HepG2 (cell line): ENCODE data around the gene ARL10. TPM values are rescaled to one million over a fixed set of nuclear protein-coding genes. Genes with fewer than 3 reads are reported as not detected.

Source experiments
- ARID4A ChIP-seq: sonication (generic); formaldehyde crosslinking; IDR thresholded peaks from 2 replicates; pipeline ENCODE4 v1.5.0; 2020; ENCODE audit warnings: mild to moderate bottlenecking, missing genetic modification reagents, borderline replicate concordance
- BCL3 ChIP-seq: sonication (generic); formaldehyde crosslinking; IDR thresholded peaks from 2 replicates; pipeline ENCODE4 v1.5.1; 2020; ENCODE audit warnings: mild to moderate bottlenecking, missing genetic modification reagents, moderate library complexity
- BRF2 ChIP-seq: sonication (generic); formaldehyde crosslinking; IDR thresholded peaks from 2 replicates; pipeline ENCODE4 v1.8.1; 2022; ENCODE audit warnings: mild to moderate bottlenecking, missing genetic modification reagents
- CHD2 ChIP-seq: IDR thresholded peaks from 2 replicates; pipeline ENCODE4 v1.6.1; 2011; ENCODE audit warnings: low read depth, low read length, improper control_type of control experiment
- CREM ChIP-seq, 2 experiments: sonication (generic) in 1 of 2; formaldehyde crosslinking in 1 of 2; IDR thresholded peaks; 2 replicates each; pipeline versions ENCODE4 v1.4.0 to v1.6.1; 2016 to 2020; ENCODE audit warnings: antibody characterized with exemption in 1 of 2, mild to moderate bottlenecking in 1 of 2, missing genetic modification reagents in 1 of 2
- KDM4B ChIP-seq: sonication (generic); formaldehyde crosslinking; IDR thresholded peaks from 2 replicates; pipeline ENCODE4 v1.4.0; 2020; ENCODE audit warnings: missing genetic modification reagents
- PCBP1 ChIP-seq: fragments of 200-400 bp; formaldehyde crosslinking; IDR thresholded peaks from 2 replicates; pipeline ENCODE4 v1.6.1; 2017; ENCODE audit warnings: mild to moderate bottlenecking, low read depth, low read length, borderline replicate concordance
- TAF1 ChIP-seq: sonication (generic); formaldehyde crosslinking; IDR thresholded peaks from 2 replicates; pipeline ENCODE4 v1.4.0; 2020; ENCODE audit warnings: missing genetic modification reagents
- TFAP4 ChIP-seq: sonication (generic); IDR thresholded peaks from 2 replicates; pipeline ENCODE4 v1.6.1; 2016; ENCODE audit warnings: low read depth, borderline replicate concordance
- ZBTB20 ChIP-seq: sonication (generic); formaldehyde crosslinking; IDR thresholded peaks from 2 replicates; pipeline ENCODE4 v1.8.1; 2023; ENCODE audit warnings: missing genetic modification reagents, low read depth, mild to moderate bottlenecking, borderline replicate concordance
- ZBTB25 ChIP-seq: IDR thresholded peaks from 2 replicates; pipeline ENCODE4 v1.6.1; 2018; ENCODE audit warnings: missing genetic modification reagents
- ZNF343 ChIP-seq: sonication (generic); formaldehyde crosslinking; IDR thresholded peaks from 2 replicates; pipeline ENCODE4 v1.4.0; 2020; ENCODE audit warnings: mild to moderate bottlenecking, missing genetic modification reagents
- ZNF431 ChIP-seq: sonication (generic); formaldehyde crosslinking; IDR thresholded peaks from 2 replicates; pipeline ENCODE4 v1.9.0; 2022; ENCODE audit warnings: missing genetic modification reagents, low read depth, mild to moderate bottlenecking, borderline replicate concordance
- ZNF432 ChIP-seq: sonication (generic); formaldehyde crosslinking; IDR thresholded peaks from 2 replicates; pipeline ENCODE4 v1.5.0; 2020; ENCODE audit warnings: missing genetic modification reagents, mild to moderate bottlenecking, borderline replicate concordance
- ZNF567 ChIP-seq: sonication (generic); formaldehyde crosslinking; IDR thresholded peaks from 2 replicates; pipeline ENCODE4 v1.8.1; 2023; ENCODE audit warnings: mild to moderate bottlenecking, missing genetic modification reagents, borderline replicate concordance
- ZNF614 ChIP-seq: IDR thresholded peaks from 2 replicates; pipeline ENCODE4 v1.6.1; 2018; ENCODE audit warnings: missing biosample characterization, missing genetic modification reagents, inconsistent platforms, borderline replicate concordance
- ZNF720 ChIP-seq: sonication (generic); formaldehyde crosslinking; IDR thresholded peaks from 2 replicates; pipeline ENCODE4 v1.4.0; 2020; ENCODE audit warnings: missing genetic modification reagents
- polyA plus RNA-seq, 8 experiments: library from polyadenylated mRNA; depleted of rRNA in 3 of 8; stranded (reverse) in 7 of 8; unstranded in 1 of 8; fragments of >200 nt; fragmentation: Illumina TruSeq in 4 of 8; extraction: Trizol in 4 of 8; gene quantifications; 2 replicates each; pipeline versions ENCODE4 v1.2.1 to v1.2.3, GENCODE V29; 2011 to 2016; ENCODE audit warnings: low read depth in 4 of 8, missing spikeins in 1 of 8, mixed read lengths in 1 of 8; ENCODE audit not compliant: insufficient read depth in 1 of 8
- total RNA-seq, 5 experiments: library from RNA; depleted of rRNA; stranded (reverse); fragments of >200 nt; fragmentation: Illumina TruSeq; extraction: Trizol; gene quantifications; 2 replicates each; pipeline ENCODE4 v1.2.3, GENCODE V29; 2016; ENCODE audit warnings: low read depth in 1 of 5

The ARL10 gene
- total and polyA plus RNA-seq, 2 of the 13 experiments (the other 11 are each of a cell fraction or from before 2014, with no cell fraction given), result 0.18 to 0.50 TPM

- TF ChIP-seq ARID4A (CRISPR knock-in tag) (peak; percentile 86), PCBP1 (no peak), ZNF431 (peak; percentile 36; the same call in 1 of the 2 replicates), ZNF614 (CRISPR knock-in tag) (no peak), ZBTB20 (CRISPR knock-in tag) (0 out of 2 replicates have a peak, but pooled peaks have one; percentile 14), TFAP4 (peak; percentile 89), BRF2 (0 out of 2 replicates have a peak, but pooled peaks have one; percentile 46), ZNF343 (CRISPR knock-in tag) (no peak), CHD2 (no peak), CREM (IDR thresholded peaks at IDR 0.05) (no peak), CREM (CRISPR knock-in tag; IDR thresholded peaks at IDR 0.05) (no peak), ZNF720 (CRISPR knock-in tag) (no peak), ZBTB25 (CRISPR knock-in tag) (no peak; the same call in 1 of the 2 replicates), KDM4B (no peak), ZNF567 (CRISPR knock-in tag) (peak; percentile 67; the same call in 1 of the 2 replicates), TAF1 (CRISPR knock-in tag) (peak; percentile 26; the same call in 1 of the 2 replicates), ZNF432 (CRISPR knock-in tag) (no peak), BCL3 (CRISPR knock-in tag) (peak; percentile 79)
Observed at GRCh38 chr5:176415952-176416924, 51.0 kb downstream of the ARL10 start, which contains the start of gene CLTB (continued).
